HepG2 (cell line): ENCODE measurements around the gene FAH. TPM values are rescaled to one million over a fixed set of nuclear protein-coding genes. Genes with fewer than 3 reads are reported as not detected.
A peak's percentile ranks its signal among the peaks of the same experiment; 100 is the strongest.

Experiments
- HDAC6 ChIP-seq: fragments of 200-600 bp; sonication (generic); IDR thresholded peaks from 2 replicates; pipeline ENCODE4 v1.7.0; 2017; ENCODE audit warnings: mild to moderate bottlenecking, antibody characterized with exemption, low read length, low read depth
- HES4 ChIP-seq: sonication (generic); formaldehyde crosslinking; IDR thresholded peaks from 2 replicates; pipeline ENCODE4 v1.9.0; 2021; ENCODE audit warnings: mild to moderate bottlenecking, missing genetic modification reagents, borderline replicate concordance
- HMGA1 ChIP-seq: sonication (generic); formaldehyde crosslinking; conservative IDR thresholded peaks from 2 replicates; pipeline ENCODE4 v1.4.0; 2020; ENCODE audit warnings: missing genetic modification reagents
- KDM2A ChIP-seq: sonication (generic); formaldehyde crosslinking; IDR thresholded peaks from 2 replicates; pipeline ENCODE4 v1.4.0; 2020; ENCODE audit warnings: low read depth, missing genetic modification reagents, borderline replicate concordance
- PHF5A ChIP-seq: IDR thresholded peaks from one replicate; pipeline ENCODE4 v1.6.1; 2018; ENCODE audit warnings: low read depth, missing genetic modification reagents; ENCODE audit not compliant: unreplicated experiment
- SNAPC5 ChIP-seq: sonication (generic); formaldehyde crosslinking; IDR thresholded peaks from 2 replicates; pipeline ENCODE4 v1.8.1; 2023; ENCODE audit warnings: mild to moderate bottlenecking, missing genetic modification reagents, borderline replicate concordance
- ZC3H4 ChIP-seq: sonication (generic); formaldehyde crosslinking; IDR thresholded peaks from 2 replicates; pipeline ENCODE4 v1.4.0; 2020; ENCODE audit warnings: missing genetic modification reagents, borderline replicate concordance
- ZNF225 ChIP-seq: sonication (generic); formaldehyde crosslinking; IDR thresholded peaks from 2 replicates; pipeline ENCODE4 v1.4.0; 2020; ENCODE audit warnings: mild to moderate bottlenecking, missing genetic modification reagents
- ZNF256 ChIP-seq: sonication (generic); formaldehyde crosslinking; conservative IDR thresholded peaks from 2 replicates; pipeline ENCODE4 v1.4.0; 2020; ENCODE audit warnings: missing genetic modification reagents
- ZNF407 ChIP-seq: sonication (generic); formaldehyde crosslinking; IDR thresholded peaks from one replicate; pipeline ENCODE4 v1.5.1; 2020; ENCODE audit warnings: mild to moderate bottlenecking, missing genetic modification reagents; ENCODE audit errors: not compliant biosample characterization
- ZNF704 ChIP-seq: sonication (generic); formaldehyde crosslinking; IDR thresholded peaks from 2 replicates; pipeline ENCODE4 v1.8.1; 2023; ENCODE audit warnings: mild to moderate bottlenecking, inconsistent platforms, moderate library complexity, missing genetic modification reagents, borderline replicate concordance
- ZNF766 ChIP-seq: sonication (generic); formaldehyde crosslinking; IDR thresholded peaks from 2 replicates; pipeline ENCODE4 v1.5.0; 2020; ENCODE audit warnings: missing genetic modification reagents, borderline replicate concordance
- ZNF780A ChIP-seq: sonication (generic); formaldehyde crosslinking; IDR thresholded peaks from 2 replicates; pipeline ENCODE4 v1.8.0; 2022; ENCODE audit warnings: mild to moderate bottlenecking, missing genetic modification reagents, moderate library complexity
- ZNF781 ChIP-seq: sonication (generic); formaldehyde crosslinking; IDR thresholded peaks from 2 replicates; pipeline ENCODE4 v1.5.1; 2020; ENCODE audit warnings: borderline replicate concordance, mild to moderate bottlenecking, missing genetic modification reagents; ENCODE audit errors: not compliant biosample characterization
- polyA plus RNA-seq, 8 experiments: library from polyadenylated mRNA; depleted of rRNA in 3 of 8; stranded (reverse) in 7 of 8; unstranded in 1 of 8; fragments of >200 nt; fragmentation: Illumina TruSeq in 4 of 8; extraction: Trizol in 4 of 8; gene quantifications; 2 replicates each; pipeline versions ENCODE4 v1.2.1 to v1.2.3, GENCODE V29; 2011 to 2016; ENCODE audit warnings: low read depth in 4 of 8, missing spikeins in 1 of 8, mixed read lengths in 1 of 8; ENCODE audit not compliant: insufficient read depth in 1 of 8
- total RNA-seq, 5 experiments: library from RNA; depleted of rRNA; stranded (reverse); fragments of >200 nt; fragmentation: Illumina TruSeq; extraction: Trizol; gene quantifications; 2 replicates each; pipeline ENCODE4 v1.2.3, GENCODE V29; 2016; ENCODE audit warnings: low read depth in 1 of 5
- TF ChIP-seq, protein P1 (sequence below): IDR thresholded peaks from 2 replicates; pipeline ENCODE4 v1.4.0; 2020; ENCODE audit warnings: mild to moderate bottlenecking, missing genetic modification reagents

FAH gene
- total and polyA plus RNA-seq, 2 of the 13 experiments (the other 11 are each of a cell fraction or from before 2014, with no cell fraction given) = 36.6 to 75.0 TPM

DNA sequence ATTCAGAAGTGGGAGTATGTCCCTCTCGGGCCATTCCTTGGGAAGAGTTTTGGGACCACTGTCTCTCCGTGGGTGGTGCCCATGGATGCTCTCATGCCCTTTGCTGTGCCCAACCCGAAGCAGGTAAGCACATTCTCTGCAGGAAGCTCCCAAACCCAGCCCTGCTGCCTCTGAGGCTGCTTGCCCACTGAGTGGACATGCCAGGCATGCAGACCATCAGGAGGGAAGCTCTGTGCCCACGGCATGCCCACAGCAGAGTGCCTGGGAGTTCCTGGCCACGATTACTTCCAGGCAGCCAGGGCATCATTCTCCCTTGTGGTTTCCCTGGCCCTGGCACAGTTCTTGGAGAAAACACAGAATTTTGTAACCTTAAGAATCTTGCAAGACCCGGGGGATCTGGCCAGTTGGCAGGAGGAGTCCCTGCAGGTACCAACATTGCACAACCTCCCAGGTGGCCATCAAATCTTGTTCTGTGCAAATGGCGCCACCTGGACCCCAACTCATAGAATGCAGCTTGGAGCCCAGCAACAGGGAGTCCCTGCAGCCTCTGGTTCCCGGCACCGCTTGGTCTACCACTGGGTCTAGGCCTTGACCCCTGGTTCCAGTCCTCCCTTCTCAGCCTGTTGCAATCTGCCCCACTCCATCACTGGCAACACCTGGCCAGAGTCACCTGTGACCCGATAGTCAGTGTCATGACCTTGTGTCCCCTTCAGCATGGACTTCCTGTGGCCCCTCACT is 20.4 kb downstream of the FAH start (continued):
- TF ChIP-seq SNAPC5 = no peak
- no peak for TF ChIP-seq PHF5A (CRISPR knock-in tag)
- TF ChIP-seq ZNF256 = no peak
- TF ChIP-seq HES4 (CRISPR knock-in tag) = no peak
- no peak for TF ChIP-seq ZNF225 (CRISPR knock-in tag)
- no peak for TF ChIP-seq ZNF766 (CRISPR knock-in tag)
- no peak for TF ChIP-seq ZNF407
- TF ChIP-seq ZC3H4 (CRISPR knock-in tag) = no peak
- no peak for TF ChIP-seq ZNF704 (CRISPR knock-in tag)
- TF ChIP-seq KDM2A (CRISPR knock-in tag) = peak; percentile 46; the same call in 1 of the 2 replicates
- TF ChIP-seq ZNF781 = no peak
- no peak for TF ChIP-seq ZNF780A (CRISPR knock-in tag)
- no peak for TF ChIP-seq HMGA1 (CRISPR knock-in tag)
- no peak for TF ChIP-seq HDAC6
- TF ChIP-seq, protein P1, sequence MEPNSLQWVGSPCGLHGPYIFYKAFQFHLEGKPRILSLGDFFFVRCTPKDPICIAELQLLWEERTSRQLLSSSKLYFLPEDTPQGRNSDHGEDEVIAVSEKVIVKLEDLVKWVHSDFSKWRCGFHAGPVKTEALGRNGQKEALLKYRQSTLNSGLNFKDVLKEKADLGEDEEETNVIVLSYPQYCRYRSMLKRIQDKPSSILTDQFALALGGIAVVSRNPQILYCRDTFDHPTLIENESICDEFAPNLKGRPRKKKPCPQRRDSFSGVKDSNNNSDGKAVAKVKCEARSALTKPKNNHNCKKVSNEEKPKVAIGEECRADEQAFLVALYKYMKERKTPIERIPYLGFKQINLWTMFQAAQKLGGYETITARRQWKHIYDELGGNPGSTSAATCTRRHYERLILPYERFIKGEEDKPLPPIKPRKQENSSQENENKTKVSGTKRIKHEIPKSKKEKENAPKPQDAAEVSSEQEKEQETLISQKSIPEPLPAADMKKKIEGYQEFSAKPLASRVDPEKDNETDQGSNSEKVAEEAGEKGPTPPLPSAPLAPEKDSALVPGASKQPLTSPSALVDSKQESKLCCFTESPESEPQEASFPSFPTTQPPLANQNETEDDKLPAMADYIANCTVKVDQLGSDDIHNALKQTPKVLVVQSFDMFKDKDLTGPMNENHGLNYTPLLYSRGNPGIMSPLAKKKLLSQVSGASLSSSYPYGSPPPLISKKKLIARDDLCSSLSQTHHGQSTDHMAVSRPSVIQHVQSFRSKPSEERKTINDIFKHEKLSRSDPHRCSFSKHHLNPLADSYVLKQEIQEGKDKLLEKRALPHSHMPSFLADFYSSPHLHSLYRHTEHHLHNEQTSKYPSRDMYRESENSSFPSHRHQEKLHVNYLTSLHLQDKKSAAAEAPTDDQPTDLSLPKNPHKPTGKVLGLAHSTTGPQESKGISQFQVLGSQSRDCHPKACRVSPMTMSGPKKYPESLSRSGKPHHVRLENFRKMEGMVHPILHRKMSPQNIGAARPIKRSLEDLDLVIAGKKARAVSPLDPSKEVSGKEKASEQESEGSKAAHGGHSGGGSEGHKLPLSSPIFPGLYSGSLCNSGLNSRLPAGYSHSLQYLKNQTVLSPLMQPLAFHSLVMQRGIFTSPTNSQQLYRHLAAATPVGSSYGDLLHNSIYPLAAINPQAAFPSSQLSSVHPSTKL (CRISPR knock-in tag) = peak; percentile 16; the same call in 1 of the 2 replicates
